Psoas muscle (tissue), 8 donors: ENCODE data around the gene SLC49A4. TPM values are rescaled to one million over a fixed set of nuclear protein-coding genes. Genes with fewer than 3 reads are reported as not detected.

ENCODE experiments used
- ATAC-seq, 4 donors: fragments of 200-7000 bp; cut with Tn5 transposase; one replicate each; pipeline ENCODE4 v1.9.1; 2020; ENCODE audit warnings: moderate library complexity in 3 of 4, mild to moderate bottlenecking in 2 of 4
- DNase-seq, 2 donors: peaks; one replicate each; pipeline ENCODE4 v3.0.0-alpha.2; 2020
- H3K27ac ChIP-seq: fragments of 200-600 bp; one replicate; pipeline ENCODE4 v1.8.0; 2022
- H3K27me3 ChIP-seq, 3 donors: fragments of 200-600 bp in 1 of 3; one replicate each; pipeline versions ENCODE4 v1.6.1 to v1.8.0; 2013 to 2022; ENCODE audit warnings: low read length in 2 of 3, mild to moderate bottlenecking in 2 of 3, moderate library complexity in 1 of 3; ENCODE audit not compliant: insufficient read depth in 3 of 3
- H3K36me3 ChIP-seq, 2 donors: fragments of 200-600 bp in 1 of 2; one replicate each; pipeline versions ENCODE4 v1.6.1 to v1.8.0; 2013 to 2022; ENCODE audit warnings: low read depth in 1 of 2, mild to moderate bottlenecking in 1 of 2, moderate library complexity in 1 of 2; ENCODE audit not compliant: insufficient read depth in 1 of 2
- H3K4me1 ChIP-seq: fragments of 200-600 bp; one replicate; pipeline ENCODE4 v1.8.0; 2022
- H3K4me3 ChIP-seq: fragments of 200-600 bp; one replicate; pipeline ENCODE4 v1.8.0; 2022; ENCODE audit warnings: mild to moderate bottlenecking
- H3K9me3 ChIP-seq: fragments of 200-600 bp; one replicate; pipeline ENCODE4 v1.8.0; 2022
- WGBS, 3 donors: extraction: QIAGEN DNeasy Blood & Tissue Kit; methylation state at CpG; one replicate each; pipeline versions ENCODE4 v1.1.6 to v1.1.7; 2013; 5-methylcytosine and 5-hydroxymethylcytosine counted together
- intact Hi-C, 2 donors: fragments of 100-400 bp; cut with DNase I; formaldehyde crosslinking; loops; one replicate each; pipeline versions ENCODE4 v1.11.0 to v1.14.2; 2022
- polyA plus RNA-seq, 3 donors: library from polyadenylated mRNA; stranded (reverse); fragments of 200-250 nt; gene quantifications; one replicate each; pipeline ENCODE4 v1.2.3, GENCODE V29; 2013
- total RNA-seq, 4 donors: library from RNA; stranded (reverse); fragmentation: NEBNext Ultra II Directional in 2 of 4; extraction: Animal tissue kit (Norgen Biotek cat#: 25700) in 2 of 4; gene quantifications; one replicate each; pipeline versions ENCODE4 v1.2.1 to v1.2.4, GENCODE V29; 2021 to 2023
- TF ChIP-seq, protein P1 (sequence below): fragments of 200-600 bp; IDR thresholded peaks from one replicate; pipeline ENCODE4 v1.8.0; 2022; ENCODE audit warnings: antibody characterized with exemption
- donor health status: healthy with polysubstance abuse.
- donor health status: DM: no; HTN: no; CAD: no; lungs with moderate emphysema.
- donor health status: Bipolar disorder and iron deficiency.
- donor health status: healthy.
- donor health status: DM: yes; HTN: yes; CAD: no.
- donor health status: DM: no; HTN: no; CAD: no.
- donor health status: DM: no; HTN: no; CAD: no.
- donor health status: DM: yes; HTN: yes; CAD: no.

The SLC49A4 gene
- total and polyA plus RNA-seq, 7 donors: 12.5 to 44.2 (median 21.8) TPM

DNA sequence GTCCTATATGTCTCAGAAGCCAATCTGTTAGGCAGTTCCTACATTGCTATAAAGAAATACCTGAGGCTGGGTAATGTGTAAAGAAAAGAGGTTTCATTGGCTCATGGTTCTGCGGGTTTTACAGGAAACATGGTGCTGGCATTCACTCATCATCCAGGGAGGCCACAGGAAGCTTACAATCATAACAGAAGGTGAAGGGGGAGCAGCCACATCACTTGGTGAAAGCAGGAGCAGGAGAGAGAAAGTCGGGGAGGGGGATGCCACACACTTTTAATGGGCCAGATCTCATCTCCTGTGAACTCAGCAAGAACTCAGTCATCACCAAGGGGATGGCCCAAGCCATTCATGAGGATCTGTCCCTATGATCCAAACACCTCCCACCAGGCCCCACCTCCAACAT lies 9.1 kb downstream of the SLC49A4 start:
- peaks cover 0 to 26% of the 10 kb centered on the region in 2 donors for H3K36me3 ChIP-seq
- TF ChIP-seq, protein P1, sequence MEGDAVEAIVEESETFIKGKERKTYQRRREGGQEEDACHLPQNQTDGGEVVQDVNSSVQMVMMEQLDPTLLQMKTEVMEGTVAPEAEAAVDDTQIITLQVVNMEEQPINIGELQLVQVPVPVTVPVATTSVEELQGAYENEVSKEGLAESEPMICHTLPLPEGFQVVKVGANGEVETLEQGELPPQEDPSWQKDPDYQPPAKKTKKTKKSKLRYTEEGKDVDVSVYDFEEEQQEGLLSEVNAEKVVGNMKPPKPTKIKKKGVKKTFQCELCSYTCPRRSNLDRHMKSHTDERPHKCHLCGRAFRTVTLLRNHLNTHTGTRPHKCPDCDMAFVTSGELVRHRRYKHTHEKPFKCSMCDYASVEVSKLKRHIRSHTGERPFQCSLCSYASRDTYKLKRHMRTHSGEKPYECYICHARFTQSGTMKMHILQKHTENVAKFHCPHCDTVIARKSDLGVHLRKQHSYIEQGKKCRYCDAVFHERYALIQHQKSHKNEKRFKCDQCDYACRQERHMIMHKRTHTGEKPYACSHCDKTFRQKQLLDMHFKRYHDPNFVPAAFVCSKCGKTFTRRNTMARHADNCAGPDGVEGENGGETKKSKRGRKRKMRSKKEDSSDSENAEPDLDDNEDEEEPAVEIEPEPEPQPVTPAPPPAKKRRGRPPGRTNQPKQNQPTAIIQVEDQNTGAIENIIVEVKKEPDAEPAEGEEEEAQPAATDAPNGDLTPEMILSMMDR: no peak
- intact Hi-C loops: no loop called here
- no peak overlapping the region for H3K4me3 ChIP-seq
- ATAC-seq (no peak), DNase-seq (no peak)
- H3K27me3 ChIP-seq: no peaks in the 10 kb centered on the region
- no peaks in the 10 kb centered on the region for H3K9me3 ChIP-seq
- H3K4me1 ChIP-seq: peaks cover 31% of the 10 kb centered on the region
- H3K27ac ChIP-seq: no peak overlapping the region
- 89 to 91% (median 90%) methylated on average over 2 of the region's 2 CpGs for WGBS, 3 donors

DNA sequence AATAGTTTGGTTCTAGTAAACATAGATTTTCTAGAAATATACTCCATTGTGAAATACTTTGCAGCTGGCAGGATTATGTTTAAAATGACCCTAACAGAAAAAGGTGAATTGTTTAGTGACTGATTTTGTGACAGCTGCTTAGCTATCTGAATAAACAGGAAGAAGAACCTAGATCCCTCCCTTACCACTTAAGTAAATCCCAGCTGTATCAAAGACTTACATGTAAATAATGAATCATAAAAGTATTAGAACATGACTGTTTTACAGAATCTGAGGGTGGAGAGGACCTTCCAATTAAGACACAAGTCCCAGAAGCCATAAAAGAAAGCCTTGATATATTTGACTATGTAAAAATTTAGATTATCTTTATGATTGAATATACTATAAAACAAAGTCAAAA lies 15.9 kb downstream of the SLC49A4 start:
- Histone ChIP-seq H3K36me3 (peaks cover 3 to 78% of the 10 kb centered on the region in 2 donors), H3K4me3 (no peak overlapping the region), H3K27ac (no peak overlapping the region), H3K4me1 (no peaks in the 10 kb centered on the region), H3K9me3 (no peaks in the 10 kb centered on the region), H3K27me3 (no peaks in the 10 kb centered on the region)
- intact Hi-C loops: no loop called here
- TF ChIP-seq, protein P1: no peak
- no peak for ATAC-seq
- no peak for DNase-seq

DNA sequence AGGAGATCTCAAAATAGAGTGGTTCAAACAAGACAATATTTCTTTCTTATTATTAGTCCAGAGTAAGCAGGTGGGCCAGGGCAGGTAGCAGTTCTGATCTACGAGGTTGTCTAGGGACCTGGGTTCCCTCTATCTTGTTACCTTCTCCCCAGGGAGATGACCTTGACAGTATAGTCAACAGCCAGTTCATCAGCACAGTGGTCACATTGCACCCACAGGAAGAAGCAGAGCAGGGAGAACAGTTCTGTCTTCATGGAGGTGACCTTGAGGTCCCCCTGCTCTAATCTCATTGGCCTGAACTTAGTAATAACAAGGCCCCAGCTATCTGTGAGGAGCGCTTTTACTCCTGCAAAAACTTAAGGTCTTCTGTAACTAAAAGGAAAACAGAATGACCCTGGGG lies 21.7 kb downstream of the SLC49A4 start:
- Histone ChIP-seq H3K27me3 (no peaks in the 10 kb centered on the region), H3K9me3 (no peaks in the 10 kb centered on the region), H3K4me1 (no peaks in the 10 kb centered on the region), H3K27ac (peak overlapping the region; percentile 5), H3K36me3 (peaks cover 2 to 70% of the 10 kb centered on the region in 2 donors), H3K4me3 (no peak overlapping the region)
- no peak for ATAC-seq
- WGBS, 3 donors: 79 to 89% (median 88%) methylated on average over 2 of the region's 2 CpGs
- intact Hi-C loops: no loop called here
- DNase-seq: no peak
- TF ChIP-seq, protein P1: no peak

DNA sequence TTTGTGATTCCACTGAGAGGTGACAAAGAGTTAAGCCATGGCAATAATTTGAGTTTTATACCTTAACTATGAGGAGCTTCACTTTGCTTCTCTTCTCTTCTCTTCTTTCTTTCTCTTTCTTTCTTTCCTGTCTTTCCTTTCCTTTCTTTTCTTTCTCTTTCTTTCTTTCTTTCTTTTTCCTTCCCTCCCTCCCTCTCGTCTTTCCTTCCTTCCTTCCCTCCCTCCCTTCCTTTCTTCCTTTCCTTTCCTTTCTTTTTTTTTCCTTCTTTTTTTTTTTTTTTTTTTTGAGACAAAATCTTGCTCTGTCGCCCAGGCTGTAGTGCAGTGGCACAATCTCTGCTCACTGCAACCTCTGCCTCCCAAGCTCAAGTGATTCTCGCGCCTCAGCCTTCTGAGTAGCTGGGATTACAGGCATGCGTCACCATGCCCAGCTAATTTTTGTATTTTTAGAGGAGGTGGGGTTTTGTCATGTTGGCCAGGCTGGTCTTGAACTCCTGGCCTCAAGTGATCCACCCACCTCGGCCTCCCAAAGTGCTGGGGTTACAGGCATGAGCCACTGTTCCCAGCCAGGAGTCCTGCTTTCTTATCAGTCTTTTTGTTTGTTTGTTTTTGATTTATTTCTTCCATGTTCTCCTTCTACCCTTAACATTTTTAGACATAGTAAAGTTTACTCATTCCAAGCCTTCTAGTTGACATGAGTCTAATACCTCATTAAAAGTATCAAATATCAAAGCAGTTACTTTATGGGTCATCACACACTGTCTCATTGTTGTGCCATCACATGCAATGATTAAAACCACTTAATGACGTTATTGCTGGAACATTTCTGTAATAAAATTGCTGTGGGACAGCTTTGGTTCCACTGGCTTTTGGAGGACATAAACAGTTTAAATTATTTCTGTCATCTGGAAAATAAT lies 29.9 kb downstream of the SLC49A4 start:
- TF ChIP-seq, protein P1: no peak
- Histone ChIP-seq H3K4me3 (no peak overlapping the region), H3K27ac (peak overlapping the region; percentile 79), H3K36me3 (peaks cover 2 to 49% of the 10 kb centered on the region in 2 donors), H3K4me1 (peaks cover 8% of the 10 kb centered on the region), H3K9me3 (no peaks in the 10 kb centered on the region), H3K27me3 (no peaks in the 10 kb centered on the region)
- 67 to 82% (median 70%) methylated on average over 7 of the region's 7 CpGs for WGBS, 3 donors
- DNase-seq: no peak
- ATAC-seq: peak; percentile 85 to 93 (median 87)
- intact Hi-C loops: no loop called here
